ENCODE measurements around the gene MED12L.

- TF ChIP-seq CTCF (IDR thresholded peaks at IDR 0.05) (no peak), POLR2A (IDR thresholded peaks at IDR 0.05) (no peak)
Measured at GRCh38 chr3:151052346-151052745, 33.1 kb upstream of the MED12L start.

Measured in Peyer's patch (tissue), 4 donors.